Astrocyte (in vitro differentiated cells and primary cell): ENCODE data around the gene SCYGR3.

Source experiments
- EZH2 ChIP-seq: IDR thresholded peaks from 2 replicates; pipeline ENCODE4 v1.6.1; 2012; ENCODE audit warnings: mild to moderate bottlenecking, low read length, inconsistent platforms; ENCODE audit not compliant: insufficient read depth
- TF ChIP-seq, protein P1 (sequence below): IDR thresholded peaks from 2 replicates; pipeline ENCODE4 v1.5.1; 2011; ENCODE audit warnings: low read depth, mild to moderate bottlenecking, inconsistent platforms, low read length, moderate library complexity; ENCODE audit not compliant: insufficient read depth

DNA sequence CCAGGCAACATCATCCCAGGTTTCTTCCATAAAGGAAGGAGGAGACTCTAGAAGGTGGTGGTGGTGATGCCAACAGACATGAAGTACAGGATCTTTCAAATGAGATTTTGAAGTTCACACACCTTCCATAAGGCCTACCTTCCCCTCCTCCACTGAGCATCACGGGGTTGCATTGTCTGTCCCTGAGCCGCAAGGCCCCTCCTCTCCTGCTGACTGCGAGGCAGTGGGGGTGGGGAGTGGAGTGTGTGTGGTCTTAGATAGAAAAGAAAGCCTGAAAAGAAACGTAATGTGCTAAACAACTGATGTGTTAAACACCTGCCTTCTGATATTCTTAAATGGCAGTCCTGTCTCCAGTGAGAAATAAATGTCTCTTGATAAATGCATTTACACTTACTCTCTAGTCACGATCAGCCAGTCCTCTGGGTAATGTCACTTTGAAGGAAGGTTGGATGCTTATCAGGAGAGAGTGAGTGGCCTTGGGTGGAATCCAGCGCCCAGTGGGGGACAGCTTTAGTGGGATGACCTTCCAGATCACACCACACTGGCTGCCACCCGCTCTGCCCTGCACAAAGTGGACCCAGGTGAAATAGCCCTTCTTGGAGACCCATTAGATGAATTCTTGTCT, 46.5 kb upstream of the SCYGR3 start:
- TF ChIP-seq, protein P1, sequence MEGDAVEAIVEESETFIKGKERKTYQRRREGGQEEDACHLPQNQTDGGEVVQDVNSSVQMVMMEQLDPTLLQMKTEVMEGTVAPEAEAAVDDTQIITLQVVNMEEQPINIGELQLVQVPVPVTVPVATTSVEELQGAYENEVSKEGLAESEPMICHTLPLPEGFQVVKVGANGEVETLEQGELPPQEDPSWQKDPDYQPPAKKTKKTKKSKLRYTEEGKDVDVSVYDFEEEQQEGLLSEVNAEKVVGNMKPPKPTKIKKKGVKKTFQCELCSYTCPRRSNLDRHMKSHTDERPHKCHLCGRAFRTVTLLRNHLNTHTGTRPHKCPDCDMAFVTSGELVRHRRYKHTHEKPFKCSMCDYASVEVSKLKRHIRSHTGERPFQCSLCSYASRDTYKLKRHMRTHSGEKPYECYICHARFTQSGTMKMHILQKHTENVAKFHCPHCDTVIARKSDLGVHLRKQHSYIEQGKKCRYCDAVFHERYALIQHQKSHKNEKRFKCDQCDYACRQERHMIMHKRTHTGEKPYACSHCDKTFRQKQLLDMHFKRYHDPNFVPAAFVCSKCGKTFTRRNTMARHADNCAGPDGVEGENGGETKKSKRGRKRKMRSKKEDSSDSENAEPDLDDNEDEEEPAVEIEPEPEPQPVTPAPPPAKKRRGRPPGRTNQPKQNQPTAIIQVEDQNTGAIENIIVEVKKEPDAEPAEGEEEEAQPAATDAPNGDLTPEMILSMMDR = no peak
- no peak for TF ChIP-seq EZH2
